HG03103 (cell line): ENCODE results near the gene FBXW9.
"Not testable (repeated sequence)": the region's sequence is repeated elsewhere in the genome, so short reads cannot be mapped to it uniquely, and the experiment has no call there.

ENCODE experiments used
- ATAC-seq: cut with Tn5 transposase; IDR thresholded peaks from one replicate; pipeline ENCODE4 v1.9.1; 2021; ENCODE audit warnings: low read depth; ENCODE audit not compliant: unreplicated experiment

The FBXW9 gene

DNA sequence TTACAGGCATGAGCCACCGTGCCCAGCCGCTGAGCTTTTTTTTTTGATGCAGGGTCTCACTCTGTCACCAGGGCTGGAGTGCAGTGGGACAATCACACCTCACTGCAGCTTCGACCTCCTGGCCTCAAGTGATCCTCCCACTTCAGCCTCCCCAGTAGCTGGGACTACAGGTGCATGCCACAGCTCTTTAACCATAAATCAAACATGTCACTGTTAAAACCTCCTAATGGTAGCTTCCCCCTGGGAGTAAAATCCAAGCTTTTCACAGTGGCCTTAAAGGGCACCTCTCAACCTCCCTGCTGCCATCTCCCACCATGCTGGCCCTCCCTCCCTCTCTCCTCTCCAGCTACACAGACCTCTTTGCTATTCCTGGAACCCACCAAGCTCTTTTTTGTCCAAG lies 10.6 kb downstream of the FBXW9 start:
- ATAC-seq: no peak

DNA sequence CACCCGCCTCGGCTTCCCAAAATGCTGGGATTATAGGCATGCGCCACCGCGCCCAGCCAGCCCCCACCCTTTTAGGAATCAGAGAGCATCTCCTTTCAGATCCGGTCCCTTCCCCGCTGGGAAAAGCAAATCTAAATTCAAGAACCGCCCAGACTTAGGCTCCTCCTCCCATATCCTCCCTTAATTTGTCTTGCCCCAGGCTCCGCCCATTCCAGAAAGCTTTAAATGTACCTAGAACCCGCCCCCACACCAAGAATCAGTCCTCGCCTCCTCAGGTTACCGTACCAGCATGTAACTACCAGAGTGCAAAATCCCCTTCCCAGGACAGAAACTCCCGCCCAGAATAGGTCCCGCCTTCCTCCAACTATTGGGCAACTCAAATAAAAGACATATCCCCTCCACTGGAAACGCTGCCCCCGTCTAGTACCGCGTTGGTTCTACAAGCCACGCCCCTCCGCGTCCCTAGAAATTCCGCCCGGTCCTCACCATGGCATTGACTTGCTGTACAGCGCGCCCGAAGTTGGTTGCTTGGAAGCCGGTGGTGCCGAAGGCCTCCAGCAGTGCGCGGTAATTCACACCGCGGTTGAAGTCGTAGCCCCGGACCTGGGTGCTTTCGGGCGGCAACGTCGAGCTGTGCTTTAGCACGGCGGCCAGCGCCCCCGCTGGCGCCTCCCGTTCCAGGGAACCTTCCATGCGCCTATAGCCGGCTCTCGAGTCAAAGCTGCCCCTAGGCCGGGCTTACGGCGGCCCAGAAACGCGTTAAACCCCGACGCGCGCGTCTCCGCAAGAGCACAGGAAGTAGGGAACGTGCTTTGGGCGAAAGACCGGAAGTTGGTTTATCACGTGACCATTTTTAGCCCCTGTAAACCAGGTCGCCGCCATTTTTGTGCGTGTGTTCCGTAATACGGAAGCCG lies 15.1 kb downstream of the FBXW9 start, which contains the start of gene DHPS:
TSS of gene DHPS (minus strand) at position 807 of the 914 bp plus-strand sequence. CDS start at position 693, 114 bp downstream.
- ATAC-seq: no peak

DNA sequence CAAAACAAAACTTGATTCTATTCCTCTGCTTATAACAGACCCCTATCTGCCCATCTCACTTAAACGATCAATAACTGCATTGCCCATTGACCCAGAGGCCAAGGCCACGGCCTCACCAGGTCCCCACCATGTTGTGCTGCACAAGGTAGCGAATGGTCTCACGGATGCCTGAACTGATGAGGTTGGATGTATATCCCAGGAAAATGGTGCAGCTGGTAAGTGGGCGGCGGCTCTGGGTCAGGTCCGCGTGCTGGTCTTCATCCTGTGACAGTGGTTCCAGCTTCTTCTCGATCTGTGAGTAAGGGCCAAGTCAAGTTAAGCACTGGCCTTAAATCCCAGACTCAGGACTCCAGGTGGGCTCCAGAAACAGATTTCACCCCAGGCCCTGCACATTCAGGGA lies 16.4 kb downstream of the FBXW9 start:
- ATAC-seq: no peak

DNA sequence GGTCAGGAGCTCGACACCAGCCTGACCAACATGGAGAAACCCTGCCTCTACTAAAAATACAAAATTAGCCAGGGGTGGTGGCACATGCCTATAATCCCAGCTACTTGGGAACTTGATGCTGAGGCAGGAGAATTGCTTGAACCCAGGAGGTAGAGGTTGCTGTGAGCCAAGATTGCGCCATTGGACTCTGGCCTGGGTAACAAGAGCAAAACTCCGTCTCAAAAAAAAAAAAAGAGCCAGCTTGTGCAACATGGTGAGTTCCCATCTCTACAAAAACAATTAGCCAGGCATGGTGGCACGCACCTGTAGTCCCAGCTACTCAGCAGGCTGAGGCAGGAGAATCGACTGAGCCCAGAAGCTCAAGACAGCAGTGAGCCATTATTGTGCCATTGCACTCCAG lies 18.4 kb downstream of the FBXW9 start:
- ATAC-seq: not testable (repeated sequence)

DNA sequence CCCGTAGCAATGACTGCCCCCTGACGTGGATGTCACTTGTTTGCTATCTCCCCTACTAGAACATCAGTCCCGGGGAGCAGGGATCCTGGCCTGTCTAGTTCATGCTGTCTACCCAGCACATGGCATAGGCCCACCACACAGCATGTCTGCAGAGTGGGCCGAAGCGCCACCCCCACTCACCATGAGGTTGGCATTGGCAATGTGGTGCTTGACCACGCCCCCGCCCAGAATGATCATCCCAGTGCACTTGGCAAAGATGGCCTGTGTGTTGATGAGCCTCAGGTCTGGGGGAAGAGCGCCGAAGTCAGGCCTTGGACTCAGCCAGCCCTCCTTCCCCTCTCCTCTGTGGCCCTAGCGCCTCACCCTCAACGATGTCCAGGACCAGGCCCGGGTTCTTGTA lies 19.5 kb downstream of the FBXW9 start:
- ATAC-seq: no peak

DNA sequence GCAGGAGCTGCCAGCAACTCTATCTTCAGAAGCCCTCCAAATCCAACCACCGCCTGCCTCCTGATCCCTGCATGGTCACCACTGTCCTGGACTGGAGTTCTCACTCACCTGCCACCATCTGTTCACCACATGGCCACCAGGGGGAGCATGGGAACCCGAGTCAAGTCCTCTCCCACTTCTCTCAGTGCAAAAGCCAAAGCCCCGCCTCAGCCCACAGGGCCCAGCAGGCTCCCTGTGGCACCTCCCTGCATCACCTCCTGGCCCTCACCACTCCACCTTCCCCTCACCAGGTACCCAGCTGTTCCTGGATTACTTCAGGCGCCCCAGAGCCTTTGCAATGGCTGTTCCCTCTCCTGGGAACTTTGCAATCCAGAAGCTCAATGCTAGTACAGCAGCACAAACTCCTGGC lies 20.0 kb downstream of the FBXW9 start:
- ATAC-seq: no peak

DNA sequence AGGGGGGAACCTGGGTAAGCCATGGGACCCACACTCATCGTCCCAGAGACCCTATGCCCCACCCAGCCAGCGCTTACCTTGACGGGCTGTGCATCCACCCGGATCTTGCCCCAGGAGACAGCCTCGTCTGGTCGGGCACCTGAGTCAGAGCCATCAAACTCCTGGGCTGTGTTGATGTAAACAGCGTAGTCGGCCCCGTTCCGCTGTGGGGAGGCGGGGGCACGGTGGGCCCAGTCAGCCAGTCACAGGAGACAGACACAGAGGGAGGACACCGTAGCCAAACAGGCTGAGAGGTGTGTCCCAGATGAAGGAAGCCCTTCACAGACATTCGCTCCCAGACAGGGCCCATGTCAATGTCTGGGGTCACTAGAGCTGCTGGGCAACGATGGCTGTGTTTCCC lies 20.5 kb downstream of the FBXW9 start:
- no peak for ATAC-seq

DNA sequence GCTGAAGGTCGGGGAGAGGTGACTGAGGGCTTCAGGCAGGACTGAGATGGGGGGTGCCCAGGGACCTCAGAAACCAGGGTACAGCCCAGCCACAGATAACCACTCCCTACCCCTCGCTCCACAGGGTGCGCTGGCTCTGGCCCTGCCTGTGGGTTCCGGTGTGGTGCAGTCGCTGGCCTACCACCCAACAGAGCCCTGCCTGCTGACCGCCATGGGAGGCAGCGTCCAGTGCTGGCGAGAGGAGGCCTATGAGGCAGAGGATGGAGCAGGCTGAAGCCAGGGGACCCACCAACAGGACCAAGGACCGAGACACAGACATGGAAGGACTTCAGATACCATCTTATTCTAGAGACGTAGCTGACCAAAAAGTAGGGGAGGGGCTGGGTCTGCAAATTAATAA lies 21.0 kb downstream of the FBXW9 start:
- ATAC-seq: no peak

DNA sequence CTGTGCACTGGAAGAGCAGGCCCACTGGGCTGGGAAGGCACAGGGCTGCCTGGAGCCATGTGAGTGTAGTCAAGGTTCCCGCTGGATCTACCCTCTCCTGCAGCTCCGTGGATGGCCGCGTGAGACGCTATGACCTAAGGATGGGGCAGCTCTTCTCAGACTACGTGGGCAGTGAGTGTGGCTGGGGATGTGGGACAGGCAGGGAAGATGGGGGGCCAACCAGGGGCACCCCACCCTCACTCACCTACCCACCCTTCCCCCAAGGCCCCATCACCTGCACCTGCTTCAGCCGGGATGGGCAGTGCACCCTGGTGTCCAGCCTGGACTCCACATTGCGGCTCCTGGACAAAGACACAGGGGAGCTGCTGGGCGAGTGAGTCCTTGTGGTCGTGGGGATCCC lies 23.7 kb downstream of the FBXW9 start:
- no peak for ATAC-seq

DNA sequence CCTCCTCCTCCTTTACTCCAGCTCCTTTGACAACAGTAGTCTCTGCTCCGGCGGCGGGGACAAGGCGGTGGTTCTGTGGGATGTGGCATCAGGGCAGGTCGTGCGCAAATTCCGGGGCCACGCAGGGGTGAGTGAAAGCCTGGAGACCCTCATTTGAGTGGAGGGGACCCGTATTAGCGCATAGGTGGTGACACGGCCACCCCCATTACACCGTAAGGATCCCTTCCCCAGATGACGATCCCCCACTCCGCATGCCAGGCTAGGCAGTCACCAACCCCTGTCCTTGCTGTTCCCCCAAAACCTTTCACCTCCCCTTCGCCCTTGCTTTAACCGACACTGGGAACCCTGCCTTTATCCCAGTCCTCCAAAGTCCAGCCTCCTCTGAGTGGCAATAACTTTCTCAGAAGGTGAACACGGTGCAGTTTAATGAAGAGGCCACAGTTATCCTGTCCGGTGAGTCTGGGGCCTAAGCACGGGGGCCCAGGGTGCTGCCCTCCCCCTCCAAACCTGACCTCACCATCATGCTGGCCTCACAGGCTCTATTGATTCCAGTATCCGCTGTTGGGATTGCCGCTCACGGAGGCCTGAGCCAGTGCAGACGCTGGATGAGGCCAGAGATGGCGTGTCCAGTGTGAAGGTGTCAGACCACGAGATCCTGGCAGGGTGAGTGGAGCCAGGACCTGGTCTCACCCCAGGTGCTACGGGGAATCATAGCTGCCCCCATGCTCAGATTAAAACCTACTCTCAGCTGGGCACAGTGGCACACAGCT lies 26.1 kb downstream of the FBXW9 start:
- ATAC-seq: no peak

DNA sequence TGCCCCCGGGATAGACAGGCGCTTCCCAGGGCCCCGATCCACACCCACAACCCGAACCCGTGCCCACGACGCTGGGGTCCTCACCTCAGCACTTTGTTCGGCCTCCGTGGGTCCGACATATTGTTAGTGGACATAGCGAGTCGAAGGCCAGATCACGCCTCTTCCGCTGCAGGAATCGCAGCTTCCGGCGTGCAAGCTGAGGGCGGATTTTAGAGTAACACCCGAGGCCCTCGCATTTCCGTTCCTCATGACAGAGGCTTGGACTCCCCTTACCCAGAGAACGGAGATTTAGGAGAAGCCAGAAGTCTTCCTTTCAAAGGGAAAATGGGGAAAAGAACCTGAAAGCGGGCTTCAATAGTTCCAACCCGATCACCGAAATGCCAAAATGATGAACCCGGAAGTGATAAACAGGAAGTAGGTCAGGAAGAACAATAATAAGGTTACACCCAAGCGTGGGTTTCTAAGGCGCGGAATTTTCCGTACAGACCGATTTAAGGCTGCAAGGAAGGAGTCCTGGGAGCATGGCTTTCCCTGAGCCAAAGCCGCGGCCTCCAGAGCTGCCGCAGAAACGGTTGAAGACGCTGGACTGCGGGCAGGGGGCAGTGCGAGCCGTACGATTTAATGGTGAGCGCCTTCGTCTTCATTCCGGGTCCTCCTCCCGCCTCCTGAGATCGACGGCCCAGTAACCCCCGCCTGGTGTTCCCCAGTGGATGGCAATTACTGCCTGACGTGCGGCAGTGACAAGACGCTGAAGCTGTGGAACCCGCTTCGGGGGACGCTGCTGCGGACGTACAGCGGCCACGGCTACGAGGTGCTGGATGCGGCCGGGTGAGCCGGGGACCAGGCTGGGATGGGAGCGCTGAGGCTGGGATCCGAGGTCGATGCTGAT lies 26.9 kb downstream of the FBXW9 start:
- no peak for ATAC-seq

DNA sequence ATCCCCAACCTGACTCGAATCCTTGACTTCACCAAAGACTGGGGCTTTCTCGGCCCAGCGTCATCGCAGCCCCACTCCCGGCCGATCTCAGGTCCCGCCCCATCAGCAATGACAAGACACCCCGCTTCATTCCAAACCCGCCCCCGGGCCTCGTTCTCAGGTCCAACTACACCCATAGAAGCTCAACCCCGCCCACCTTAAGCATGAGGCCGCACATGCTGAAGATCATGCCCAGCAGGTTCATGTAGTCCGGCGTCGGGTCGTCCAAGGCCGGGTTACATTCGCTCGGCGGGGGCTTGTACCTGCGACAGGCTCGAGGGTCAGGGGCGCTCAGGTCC lies 27.5 kb downstream of the FBXW9 start:
- no peak for ATAC-seq

DNA sequence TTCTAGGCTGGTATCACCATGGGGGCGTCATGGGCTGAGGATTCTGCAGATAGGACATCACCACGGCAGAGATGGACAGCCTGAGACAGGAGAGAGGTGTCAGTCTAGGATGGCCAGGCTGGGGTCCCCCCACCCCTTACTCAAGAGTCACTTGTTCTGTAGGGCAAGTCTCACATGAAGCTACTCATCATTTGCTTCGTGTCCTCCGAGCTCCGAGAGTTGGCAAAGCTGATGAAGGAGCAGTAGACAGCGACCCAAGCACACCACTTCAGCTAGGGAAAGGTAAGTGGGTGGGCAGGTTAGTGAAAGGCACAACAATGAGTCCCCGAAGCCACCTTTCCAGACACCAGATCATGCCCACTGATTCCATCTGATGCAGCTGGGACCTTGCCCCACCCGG lies 28.1 kb downstream of the FBXW9 start:
- no peak for ATAC-seq

DNA sequence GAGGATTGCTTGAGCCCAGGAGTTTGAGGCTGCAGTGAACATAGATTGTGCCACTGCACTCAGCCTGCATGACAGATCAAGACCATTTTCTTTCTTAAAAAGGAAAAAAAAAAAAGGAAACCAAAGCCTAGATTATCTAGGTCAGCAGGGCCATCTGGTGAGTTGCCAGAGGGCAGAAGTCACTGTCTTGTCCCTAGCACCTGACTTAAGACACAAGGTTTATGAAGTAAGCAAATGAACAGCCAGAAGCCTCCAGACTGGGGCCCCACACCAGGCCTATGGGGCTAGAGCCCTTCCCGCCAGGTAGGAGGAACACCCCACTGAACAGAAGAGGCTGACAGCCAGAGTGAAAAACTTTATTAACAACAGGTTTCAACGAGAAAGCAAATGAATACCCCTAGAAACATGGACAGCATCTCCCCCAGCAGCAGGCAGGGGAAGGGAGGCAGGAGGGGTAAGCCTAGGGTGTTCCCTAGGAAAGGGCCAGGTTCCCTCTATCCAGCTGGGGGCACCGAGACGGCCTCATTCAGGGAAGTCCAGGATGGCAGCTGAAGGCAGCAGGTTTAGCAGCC lies 28.6 kb downstream of the FBXW9 start:
- ATAC-seq: no peak

DNA sequence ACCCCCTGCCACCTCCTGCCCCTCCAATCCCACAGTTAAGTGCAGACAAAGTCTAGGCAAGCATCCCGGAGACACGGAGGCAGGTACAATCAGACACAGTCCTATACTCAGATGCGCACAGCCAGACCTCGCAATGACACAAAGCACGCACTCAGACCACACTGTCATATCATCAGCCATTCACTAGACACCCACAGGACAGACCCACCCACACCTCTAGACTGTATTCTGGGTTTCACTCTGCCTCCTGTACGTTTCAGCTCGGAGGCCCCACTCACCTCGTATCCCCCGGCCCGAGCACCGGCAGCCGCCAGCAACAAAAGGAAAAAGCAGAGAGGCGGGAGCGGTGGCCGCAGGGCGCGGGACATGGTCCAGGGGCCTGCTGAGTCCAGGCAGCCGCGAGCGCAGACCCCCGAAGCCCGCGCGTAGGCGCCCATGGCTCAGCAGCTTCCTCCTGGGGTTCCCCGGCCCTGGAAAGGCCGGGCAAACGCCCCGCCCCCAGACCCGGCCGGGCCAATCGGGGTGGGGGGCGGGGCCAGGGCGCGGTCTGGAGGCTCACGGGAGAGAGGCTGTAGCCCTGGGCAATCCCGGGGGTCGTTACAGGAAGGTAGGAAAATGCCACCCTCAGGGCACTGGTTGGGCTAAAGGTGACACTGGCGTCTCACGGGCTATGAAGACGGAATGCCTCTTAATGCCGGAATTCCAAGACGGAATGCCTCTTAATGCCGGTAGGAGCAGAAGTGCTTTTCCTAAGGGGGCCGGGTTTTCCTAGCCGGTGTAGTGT lies 30.0 kb downstream of the FBXW9 start, which contains the start of the genes MAN2B1 and WDR83:
TSS of gene MAN2B1 (minus strand) at position 478 of the 784 bp plus-strand sequence. CDS start at position 437, 41 bp downstream.
TSS of gene WDR83 (plus strand) at position 543 of the 784 bp plus-strand sequence. CDS start 2,984 bp downstream, outside the sequence.
- ATAC-seq: no peak

DNA sequence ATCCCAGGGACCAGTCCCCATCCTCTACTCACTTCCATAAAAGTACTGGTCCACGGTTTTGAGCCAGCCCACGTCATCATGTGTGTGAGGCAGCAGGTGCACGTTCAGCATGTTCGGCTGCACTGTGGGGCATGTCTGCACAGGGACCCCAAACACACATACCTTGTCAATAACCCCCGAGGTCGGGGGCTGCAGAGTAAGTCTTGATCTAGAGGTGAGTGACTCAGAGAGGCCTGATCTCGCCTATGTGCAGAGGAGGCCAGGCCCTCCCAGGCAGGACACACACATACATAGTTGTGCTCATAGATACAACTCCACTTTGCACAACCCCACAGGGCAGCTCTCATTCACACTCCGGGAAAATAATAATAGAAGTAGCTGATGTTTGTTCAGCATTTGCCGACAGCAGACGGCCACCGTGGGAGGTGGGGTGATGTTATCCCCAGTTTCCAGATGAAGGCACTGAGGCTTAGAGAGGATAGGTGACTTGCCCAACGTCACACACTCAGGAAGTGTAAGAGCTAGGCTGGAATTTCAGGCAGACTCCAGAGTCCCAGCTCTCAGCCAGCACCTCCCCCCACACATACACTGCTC lies 30.7 kb downstream of the FBXW9 start:
- ATAC-seq: no peak

DNA sequence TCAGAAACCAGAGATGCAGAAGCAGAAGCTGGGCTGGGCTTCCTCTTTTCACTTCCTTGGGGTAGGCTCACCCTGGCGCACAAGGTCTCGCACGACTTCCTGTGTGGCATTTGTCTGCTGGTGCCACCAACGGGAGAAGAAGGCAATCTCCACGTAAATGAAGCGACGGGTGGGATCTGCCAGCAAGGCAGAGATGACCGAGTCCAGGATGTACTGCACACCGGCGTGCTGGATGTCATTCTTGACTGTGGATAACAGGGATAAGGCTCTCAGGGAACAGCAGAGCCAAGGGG lies 31.2 kb downstream of the FBXW9 start:
- ATAC-seq: no peak

DNA sequence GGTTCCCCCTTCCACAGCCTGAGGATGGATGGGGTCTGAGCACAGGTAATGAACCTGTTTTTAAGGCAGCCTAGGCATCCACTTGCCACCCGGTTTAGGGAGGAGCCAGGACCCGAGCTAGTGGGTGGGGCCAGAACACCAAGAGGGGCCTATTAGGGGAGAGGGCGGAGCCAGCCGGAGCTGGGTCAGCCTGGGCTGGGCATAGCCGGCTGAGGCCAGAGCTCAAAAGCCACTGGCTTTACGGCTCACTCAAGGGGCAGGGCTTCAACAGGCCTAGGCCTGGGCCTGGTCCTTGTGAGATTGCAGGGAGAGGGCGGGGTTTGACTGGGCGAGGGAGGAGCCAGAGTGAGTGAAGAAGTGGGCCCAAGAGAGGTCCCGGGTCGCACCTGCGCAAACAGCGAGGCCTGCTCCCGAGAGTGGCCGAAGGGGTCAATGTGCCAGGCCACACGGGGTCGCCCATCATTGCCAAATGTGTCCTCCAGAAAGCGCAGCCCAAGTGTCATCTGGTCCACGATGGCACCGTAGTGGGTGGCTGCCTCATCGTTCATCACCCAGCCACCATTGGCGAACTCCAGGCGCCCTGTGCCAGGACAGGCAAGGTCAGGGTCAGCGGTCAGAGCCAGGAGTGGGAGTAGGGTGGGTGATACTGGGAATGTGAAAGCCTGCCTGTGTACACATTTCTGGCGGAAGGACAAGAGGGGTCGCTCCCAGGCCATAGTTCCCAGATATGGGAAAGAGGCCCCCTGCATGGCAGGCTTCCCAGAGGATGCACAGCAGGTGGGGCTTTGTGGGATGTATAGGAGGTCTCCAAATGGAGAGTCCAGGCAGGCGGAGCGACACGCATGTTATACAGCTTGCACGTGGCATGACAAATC lies 31.8 kb downstream of the FBXW9 start:
- ATAC-seq: no peak
